ENCODE results near the gene NKX3-2. TPM values are rescaled to one million over a fixed set of nuclear protein-coding genes. Genes with fewer than 3 reads are reported as not detected.

NKX3-2 gene
- total and polyA plus RNA-seq, 10 donors = 0.57 to 3.1 (median 1.6) TPM

DNA sequence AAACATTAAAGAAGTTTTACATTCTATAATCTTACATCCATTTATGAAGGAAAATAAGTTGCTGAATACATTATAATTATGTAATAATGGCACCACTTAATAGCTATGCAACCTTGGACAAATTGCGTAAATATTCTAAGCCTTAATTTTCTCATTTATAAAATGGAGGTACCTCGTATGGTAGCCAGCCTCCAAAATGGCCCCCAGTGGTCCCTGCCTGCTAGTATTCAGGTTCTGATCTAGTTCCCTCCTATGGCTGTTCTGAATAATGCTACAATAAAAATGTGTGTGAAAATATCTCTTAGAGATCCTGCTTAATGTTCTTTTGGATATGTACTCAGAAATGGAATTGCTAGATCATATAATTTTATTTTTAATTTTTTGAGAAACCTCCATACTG, 11.0 kb upstream of the NKX3-2 start:
- Histone ChIP-seq H3K27me3 (replicated peaks in 1 of 7) (peaks cover 0 to 32% (median 0%) of the 10 kb centered on the region in 7 donors), H3K9me3 (peaks cover 0 to 8% (median 1%) of the 10 kb centered on the region in 8 donors), H3K4me3 (no peak overlapping the region), H3K36me3 (no peaks in the 10 kb centered on the region), H3K4me1 (no peaks in the 10 kb centered on the region), H3K27ac (no peak overlapping the region)
- WGBS, 5 donors = 81 to 91% (median 84%) methylated on average over 2 of the region's 2 CpGs
- no peak for DNase-seq
- no peak for TF ChIP-seq CTCF (IDR thresholded peaks at IDR 0.05 in 8 of 11, conservative IDR thresholded peaks at IDR 0.05 in 3 of 11)
- TF ChIP-seq POLR2AphosphoS5 (IDR thresholded peaks at IDR 0.05) = no peak
- TF ChIP-seq POLR2A (IDR thresholded peaks at IDR 0.05) = no peak
- intact Hi-C loops (cut with DNase I; ENCODE audit: low total_unique reads) = no loop called here

DNA sequence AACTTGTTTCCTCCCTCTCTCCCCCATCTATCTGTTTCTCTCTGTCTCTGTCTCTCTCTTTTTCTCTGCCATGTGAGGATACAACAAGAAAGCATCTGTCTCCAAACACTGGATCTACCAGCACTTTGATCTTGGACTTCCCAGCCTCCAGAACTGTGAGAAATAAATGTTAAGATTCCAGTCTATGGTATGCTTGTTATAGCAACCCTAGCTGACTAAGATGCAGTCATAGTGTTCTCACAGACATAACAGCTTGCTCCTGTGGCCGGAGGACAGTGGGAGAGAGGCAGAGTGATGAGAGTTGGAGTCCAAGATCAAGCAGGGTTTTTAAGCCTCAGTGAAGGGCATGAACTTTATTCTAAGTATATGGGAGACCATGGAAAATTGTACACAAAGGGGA, 8.8 kb upstream of the NKX3-2 start:
- no peak for DNase-seq
- TF ChIP-seq POLR2A (IDR thresholded peaks at IDR 0.05) (no peak), CTCF (IDR thresholded peaks at IDR 0.05 in 8 of 11, conservative IDR thresholded peaks at IDR 0.05 in 3 of 11) (no peak), POLR2AphosphoS5 (IDR thresholded peaks at IDR 0.05) (no peak)
- intact Hi-C loops (cut with DNase I; ENCODE audit: low total_unique reads) = no loop called here
- Histone ChIP-seq H3K27ac (no peak overlapping the region), H3K36me3 (no peaks in the 10 kb centered on the region), H3K4me1 (peaks cover 4 to 15% (median 13%) of the 10 kb centered on the region in 6 donors), H3K27me3 (replicated peaks in 1 of 7) (peaks cover 0 to 55% (median 21%) of the 10 kb centered on the region in 7 donors), H3K4me3 (no peak overlapping the region), H3K9me3 (peaks cover 0 to 8% (median 1%) of the 10 kb centered on the region in 8 donors)
- 64 to 94% (median 75%) methylated on average over 1 of the region's 1 CpG for WGBS, 5 donors

- no peak for TF ChIP-seq POLR2AphosphoS5 (IDR thresholded peaks at IDR 0.05)
- TF ChIP-seq CTCF (IDR thresholded peaks at IDR 0.05 in 8 of 11, conservative IDR thresholded peaks at IDR 0.05 in 3 of 11) = peak; percentile 44 to 89 (median 77)
- DNase-seq = peak; percentile 92
- Histone ChIP-seq H3K27ac (no peak overlapping the region), H3K4me1 (peaks cover 18 to 55% (median 43%) of the 10 kb centered on the region in 6 donors), H3K27me3 (replicated peaks in 1 of 7) (peaks cover 8 to 90% (median 61%) of the 10 kb centered on the region in 7 donors), H3K4me3 (peak overlapping the region in 6 of 8 donors; percentile 13 to 61 (median 26)), H3K9me3 (peaks cover 0 to 8% (median 1%) of the 10 kb centered on the region in 8 donors), H3K36me3 (no peaks in the 10 kb centered on the region)
- 4 to 8% (median 5%) methylated on average over 20 to 21 of the region's 21 CpGs for WGBS, 5 donors
- intact Hi-C loops (cut with DNase I; ENCODE audit: low total_unique reads) = loop anchor here (5.0 kb wide), 2 partner anchors 697 to 822 kb away; no protein-coding TSS in a partner anchor
Observed at GRCh38 chr4:13548984-13549546, 4.8 kb upstream of the NKX3-2 start.
